Stimulated activated CD8-positive, alpha-beta memory T cell treated with anti-CD3 and anti-CD28 coated beads, Interleukin-4, amount 100 ng/mL, for 48 hours (primary cell): Measurements from ENCODE around the gene MDFI.

ENCODE experiments used
- DNase-seq: peaks from one replicate; pipeline ENCODE4 v3.0.0-alpha.2; 2020

The MDFI gene

DNA sequence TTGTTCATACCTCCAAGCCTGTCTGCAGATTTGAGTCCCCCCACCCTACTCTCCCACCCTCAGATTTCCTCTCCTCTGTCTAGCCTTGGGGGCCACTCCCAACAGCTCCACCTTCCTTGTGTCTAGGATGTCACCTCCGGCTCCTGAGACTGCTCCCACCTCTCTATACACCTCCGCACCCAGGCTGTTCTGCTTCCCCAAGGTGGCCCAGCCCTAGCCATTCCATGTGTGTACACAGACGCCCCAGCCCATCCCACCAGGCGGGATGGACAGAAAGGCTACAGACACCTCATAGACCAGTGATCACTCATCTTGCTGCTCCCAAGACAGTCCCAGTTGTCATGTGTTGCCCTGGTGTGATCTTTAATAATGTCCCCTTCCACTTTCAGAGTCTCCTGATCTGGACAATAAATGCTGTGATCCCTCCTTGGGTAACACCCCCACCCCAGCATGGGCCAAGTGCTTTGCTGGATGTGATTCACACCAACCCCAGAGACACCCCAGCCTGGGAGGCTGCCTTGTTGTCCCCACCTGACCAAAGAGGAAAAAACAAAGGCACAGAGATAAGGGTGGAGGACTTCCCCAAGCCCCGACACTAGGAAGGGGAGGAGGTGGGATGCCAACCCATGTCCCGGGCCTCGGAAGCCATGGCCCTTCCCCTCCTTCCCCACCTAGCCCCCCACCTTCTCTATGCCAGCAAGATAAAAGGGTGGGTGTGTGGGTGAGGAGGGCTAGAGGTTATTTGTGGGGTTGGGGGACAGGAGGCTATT, 36.1 kb downstream of the MDFI start:
- DNase-seq = no peak

DNA sequence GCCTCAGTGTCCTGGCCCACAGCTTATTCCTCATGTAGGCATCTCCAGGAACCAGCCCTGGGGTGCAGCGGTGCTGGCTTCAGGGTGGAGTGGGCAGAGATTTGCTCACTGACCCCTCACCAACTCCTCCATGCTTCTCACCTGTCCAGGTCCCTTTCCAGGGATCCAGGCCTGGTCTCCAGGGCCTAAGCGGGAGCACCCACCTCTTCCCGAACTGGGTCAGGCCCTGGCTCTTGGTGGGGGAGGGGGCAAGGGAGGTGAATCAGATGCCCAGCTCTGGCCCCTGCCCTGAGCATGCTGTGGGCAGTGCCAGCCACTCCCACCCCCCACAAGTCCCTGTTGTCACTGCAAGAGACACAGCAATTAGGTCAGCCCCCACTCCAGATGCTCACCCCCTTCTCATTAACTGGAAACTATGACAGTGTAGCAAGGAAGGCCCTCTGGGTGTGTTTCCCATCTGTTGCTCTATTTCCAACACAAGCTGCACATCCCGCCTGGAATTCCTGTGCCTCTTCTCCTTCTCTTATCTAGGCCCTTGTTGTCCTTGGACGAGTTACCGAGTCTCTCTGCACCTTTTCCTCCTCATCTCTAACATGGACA, 37.0 kb downstream of the MDFI start:
- DNase-seq = no peak

DNA sequence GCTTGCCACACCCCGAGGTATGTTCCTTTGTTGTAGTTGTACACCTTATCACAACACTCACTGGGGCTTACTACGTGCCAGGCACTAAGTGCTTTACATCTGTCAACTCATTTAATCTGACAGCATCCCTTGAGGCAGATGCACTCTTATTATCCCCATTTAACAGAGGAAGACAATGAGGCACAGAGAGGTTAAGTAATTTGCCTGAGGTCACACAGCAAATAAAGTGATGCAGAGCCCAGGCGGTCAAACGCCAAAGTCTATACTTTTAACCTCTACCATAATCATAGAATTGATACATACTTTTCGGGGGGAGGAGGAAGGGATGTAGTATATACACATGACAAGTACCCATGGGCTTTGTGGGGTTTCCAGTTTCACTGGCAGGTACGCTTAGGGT, 37.7 kb downstream of the MDFI start:
- DNase-seq = no peak

- DNase-seq = no peak
Measured at GRCh38 chr6:41676431-41676830, 38.2 kb downstream of the MDFI start.

GRCh38 chr6:41677124-41677921, 39.1 kb downstream of the MDFI start:
- DNase-seq = no peak

DNA sequence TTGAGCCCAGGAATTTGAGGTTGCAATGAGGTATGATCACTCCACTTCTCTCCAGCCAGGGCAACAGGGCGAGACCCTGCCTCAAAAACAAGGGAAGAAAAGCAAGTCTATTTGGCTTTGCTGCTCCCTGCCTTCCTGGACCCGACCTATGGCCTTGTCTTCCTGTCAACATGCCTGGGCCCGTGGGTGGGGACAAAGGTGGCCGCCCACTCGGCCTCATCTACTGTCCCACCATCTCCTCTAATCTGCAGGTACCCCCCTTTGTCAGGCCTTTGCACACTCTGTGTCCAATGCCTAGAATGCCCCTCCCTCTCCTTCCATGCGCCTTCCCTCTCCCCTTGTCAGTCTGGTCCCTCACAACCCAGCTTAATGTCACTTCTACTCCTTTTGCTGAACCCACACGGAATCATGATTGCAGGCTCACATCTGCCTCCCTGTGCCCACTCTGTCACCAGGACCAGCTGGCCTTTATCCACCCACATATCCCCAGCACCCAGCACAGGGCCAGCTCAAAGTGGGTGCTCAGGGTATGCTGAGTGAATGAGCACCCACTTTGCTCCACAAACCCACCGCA, 40.3 kb downstream of the MDFI start:
- DNase-seq = no peak

- no peak for DNase-seq
Measured at GRCh38 chr6:41679696-41680095, 41.4 kb downstream of the MDFI start.

GRCh38 chr6:41680182-41680965, 42.1 kb downstream of the MDFI start:
- no peak for DNase-seq

GRCh38 chr6:41682056-41682477, 43.8 kb downstream of the MDFI start:
- DNase-seq = peak; percentile 81

GRCh38 chr6:41682497-41683272, 44.4 kb downstream of the MDFI start:
- no peak for DNase-seq

DNA sequence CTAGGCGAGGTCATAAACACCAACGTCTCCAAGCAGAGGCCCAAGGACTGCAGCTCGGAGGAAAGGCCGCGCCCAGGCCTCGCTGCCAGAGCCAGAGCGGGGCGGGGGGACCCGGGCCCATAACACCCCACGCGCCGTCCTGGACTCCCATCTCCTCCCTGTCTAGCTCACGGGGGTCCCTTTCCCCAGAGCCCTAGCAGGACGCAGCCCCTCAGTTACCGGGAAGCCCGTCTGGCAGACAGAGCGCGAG, 44.9 kb downstream of the MDFI start:
- DNase-seq = no peak

DNA sequence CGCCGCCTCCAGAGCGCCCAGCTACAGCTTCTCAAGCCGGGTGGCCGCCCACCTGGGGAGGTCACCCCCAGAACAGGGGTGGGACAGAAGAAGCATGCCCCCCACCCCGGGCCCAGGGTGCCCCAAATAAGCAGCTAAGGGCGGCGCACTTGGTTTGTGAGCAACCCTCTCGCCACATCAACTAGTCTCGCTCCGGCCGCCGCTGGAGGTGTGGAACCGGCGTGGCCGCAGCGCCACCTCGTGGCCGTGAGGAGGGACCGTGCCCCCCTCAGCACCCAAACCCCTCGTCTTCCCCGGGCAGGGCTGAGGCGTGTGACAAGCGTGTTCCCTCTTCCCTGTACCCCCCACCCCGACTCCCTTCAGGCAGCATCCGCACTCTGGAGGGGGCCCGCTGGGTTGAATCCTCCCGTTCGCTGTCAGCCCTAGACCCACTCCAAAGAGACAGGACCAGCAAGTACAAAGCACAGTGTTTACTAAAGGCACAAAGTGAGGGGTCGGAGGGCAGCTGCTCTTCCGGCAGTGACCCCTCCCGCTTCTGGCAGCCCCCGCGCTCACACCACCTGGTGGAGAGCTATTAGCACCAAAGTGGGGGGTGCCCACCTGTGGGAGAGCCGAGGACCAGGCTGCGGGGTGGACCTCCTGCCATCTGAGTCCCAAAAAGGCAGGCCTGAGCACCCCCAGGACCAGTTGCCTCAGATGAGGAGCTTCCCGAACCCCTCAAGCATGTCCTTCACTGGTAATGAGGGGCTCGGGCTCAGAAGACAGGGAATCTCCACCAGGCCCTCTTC, 45.4 kb downstream of the MDFI start:
- peak; percentile 87 for DNase-seq

DNA sequence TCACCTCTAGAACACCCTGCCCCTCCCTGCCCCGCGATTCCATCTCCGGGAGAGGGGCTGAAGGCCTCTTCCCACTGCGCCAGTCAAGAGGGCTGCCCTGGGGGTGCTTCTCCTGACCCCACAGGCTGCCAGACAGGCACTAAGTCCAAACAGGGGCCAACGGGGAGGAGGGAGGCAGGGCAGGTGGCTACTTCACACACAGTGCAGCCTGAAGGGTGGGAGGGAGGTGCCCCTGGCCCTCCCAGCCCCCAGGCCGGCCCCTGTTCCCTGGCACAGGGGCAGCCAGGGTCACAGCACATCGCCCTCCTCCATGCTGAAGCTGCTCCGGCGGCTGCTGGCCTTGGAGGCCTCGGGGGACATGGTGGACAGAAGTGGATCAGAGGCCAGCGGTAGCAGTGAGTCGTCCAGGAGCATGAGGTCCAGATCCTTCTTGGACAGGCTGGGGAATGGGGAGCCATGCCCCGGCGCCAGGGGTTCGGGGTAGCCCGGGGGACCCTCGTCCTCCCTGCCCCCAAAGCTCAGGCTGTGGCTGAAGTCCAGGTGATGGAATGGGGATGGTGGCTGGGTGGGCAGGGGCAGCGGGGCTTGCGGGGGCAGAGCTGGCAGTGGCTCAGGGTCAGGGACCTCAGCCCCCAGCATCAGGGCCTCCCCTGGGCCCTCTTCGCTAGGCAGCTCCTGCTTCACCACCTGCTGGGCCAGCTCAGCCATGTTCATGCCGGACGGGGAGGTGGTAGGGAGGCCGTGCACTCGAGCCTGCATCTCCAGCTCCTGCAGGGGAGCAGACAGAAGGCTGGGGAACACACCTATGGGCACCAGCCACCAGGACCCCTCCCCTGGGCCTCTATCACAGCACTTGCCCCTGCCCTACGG, 46.3 kb downstream of the MDFI start:
- no peak for DNase-seq

- no peak for DNase-seq
Measured at GRCh38 chr6:41685641-41686380, 47.5 kb downstream of the MDFI start.

DNA sequence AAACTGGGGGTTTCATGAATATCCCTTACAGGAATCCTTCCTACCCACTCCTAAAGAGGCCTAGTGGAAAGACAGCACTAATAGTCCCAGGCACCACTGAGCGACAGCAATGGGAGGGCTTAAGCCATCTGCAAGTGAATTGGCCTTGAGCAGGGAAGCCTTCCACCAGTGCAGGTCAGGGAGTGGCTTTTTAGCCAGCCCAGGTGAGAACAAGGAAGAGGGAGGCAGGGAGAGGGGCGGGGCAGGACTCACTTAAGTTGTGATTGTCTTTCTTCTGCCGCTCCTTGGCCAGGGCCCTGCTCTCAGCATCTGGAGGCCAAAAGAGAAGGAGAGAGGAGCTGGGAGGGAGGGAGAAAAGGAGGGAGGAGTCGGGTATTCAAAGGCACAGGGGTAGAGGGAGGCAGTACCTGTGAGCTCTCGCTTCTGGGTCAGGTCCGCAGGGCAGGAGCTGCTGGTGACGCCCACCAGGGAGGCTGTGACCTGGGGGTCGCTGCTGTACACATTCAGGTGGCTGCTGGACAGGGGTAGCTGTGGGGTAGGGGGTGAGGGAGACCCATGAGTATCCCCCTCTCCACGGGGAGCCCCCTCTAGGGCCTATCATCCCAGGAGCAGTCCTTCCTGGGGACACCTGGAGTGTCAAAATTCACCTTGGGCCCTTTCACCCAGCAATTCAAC, 49.4 kb downstream of the MDFI start:
- DNase-seq = no peak

DNA sequence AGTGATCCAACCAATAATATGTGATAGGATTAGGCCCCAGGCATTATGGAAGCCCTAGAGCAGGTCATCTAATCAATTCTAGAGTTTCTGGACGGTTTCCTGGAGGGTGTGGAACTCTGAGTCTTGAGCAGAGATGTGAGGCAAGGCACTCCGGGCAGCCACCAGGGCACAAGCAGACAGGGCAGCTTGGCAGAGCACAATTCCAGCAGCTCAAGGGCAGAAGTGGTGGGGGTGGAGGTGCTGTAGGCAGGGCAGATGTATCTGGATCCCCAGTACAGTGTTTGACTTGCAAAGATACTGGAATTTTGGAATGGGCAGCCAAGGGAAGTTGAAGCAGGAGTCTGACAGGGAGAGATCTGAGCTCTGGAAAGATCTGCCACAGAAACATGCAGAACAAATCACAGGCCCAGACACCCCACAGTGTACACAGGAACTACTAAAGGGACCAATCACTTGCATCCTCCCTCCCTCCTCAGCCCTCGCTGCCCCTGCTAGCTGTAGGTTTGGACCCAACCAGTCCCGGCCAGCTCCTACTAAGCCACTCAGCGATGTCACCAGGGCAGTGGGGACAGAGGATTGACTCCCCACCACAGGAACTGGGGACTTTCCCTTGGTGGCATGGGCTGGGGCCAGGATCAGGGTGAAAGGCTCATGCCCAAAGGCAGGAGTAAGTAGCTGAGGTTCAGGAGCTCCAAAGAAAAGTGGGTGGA, 50.1 kb downstream of the MDFI start:
- no peak for DNase-seq

GRCh38 chr6:41689171-41690008, 51.1 kb downstream of the MDFI start:
- DNase-seq = no peak
